Measurements from ENCODE around the gene FBXW7.

Gene FBXW7

DNA sequence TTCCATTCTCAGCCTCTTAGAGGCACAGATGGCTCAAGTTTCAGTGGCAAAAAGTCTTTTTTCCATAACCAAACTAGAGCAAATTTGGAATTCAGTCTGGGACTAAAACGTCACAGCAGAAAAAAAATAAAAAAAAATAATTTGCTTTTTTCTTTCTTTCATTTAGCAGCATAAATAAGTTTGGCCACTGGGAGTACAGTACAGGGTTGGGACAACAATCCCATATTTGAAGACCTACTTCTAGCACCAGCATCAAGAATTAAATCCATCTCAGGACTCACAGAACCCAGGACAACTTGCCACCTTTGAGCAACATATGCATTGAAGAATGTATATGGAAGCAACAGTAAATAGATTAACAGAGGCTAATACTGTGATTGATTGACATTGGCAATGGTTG lies 214.0 kb downstream of the FBXW7 start:
- no peak for DNase-seq

DNA sequence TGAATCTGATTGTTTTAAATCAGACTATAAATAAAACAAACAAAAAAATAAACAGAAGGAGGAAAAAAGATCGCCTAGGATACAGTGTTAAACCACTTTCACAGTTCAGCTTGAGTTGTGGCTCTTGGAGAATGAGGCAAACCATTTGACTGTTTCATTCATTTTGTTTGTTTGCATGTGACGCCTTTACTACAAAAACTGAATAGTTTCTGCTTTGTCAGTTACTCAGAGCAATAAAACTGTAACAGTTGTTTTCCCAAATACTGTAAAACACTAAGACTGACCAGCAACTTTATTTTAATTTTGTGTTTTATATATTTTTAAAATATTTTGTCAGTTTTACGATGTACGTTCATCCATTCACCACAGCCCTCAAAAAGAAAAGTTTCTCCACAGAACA lies 214.5 kb downstream of the FBXW7 start:
- no peak for DNase-seq

DNA sequence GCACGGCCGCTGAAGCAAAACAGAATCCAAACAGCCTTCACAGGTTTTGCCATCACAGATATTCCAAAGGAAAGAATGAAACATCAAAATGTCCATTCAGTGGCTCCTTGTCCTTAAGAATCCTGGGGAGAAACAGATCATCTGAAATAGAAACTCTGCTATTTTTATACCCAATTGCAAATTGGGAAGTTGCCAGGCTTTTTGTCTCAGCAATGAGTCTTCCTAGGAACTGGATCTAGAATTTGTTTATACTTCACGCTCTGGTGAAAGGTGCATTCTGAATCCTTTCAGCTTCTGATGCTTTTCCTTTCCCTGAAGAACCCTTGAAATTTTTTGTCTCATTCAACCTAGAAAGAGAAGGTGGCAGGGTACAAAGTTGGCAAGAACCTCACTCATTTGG lies 218.9 kb downstream of the FBXW7 start:
- peak; percentile 11 for DNase-seq

DNA sequence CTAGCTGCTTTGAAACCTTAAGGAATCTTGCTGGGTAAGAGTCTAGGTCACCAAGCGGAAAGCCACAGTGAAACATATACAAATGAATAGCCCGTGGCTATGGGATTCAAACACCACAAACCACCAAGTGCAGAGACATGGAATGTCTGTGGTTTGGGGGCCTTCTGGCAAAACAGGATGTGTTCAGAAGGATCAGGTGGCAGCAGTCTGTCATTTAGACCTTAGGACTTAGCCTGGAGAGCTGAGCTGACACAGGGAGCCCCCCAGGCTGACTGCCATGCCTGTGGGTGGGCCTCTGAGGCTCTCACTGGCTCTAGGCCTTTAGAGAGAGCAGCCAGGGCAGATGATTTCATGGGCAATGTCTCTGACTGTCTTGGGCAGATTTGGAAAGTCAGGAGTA lies 225.6 kb downstream of the FBXW7 start:
- no peak for DNase-seq

DNA sequence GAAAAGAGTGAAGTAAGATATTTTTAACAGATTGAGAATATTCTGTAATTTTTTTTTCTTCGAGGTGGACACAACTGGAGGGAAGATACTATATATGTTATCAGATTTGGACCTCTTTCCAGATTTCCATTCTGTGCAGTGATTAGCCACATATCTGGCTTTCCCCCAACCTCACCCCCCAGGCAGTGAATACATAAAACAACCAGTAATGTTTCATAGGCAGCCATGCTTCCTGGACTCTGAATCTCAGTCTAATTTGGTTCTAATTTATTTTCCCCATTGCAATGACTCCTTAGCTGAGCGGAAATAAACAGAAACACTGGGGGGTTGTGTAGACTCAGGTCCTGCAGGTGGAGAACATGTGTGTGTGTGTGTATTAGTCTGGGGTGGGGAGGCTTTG lies 226.5 kb downstream of the FBXW7 start:
- DNase-seq, result peak; percentile 83

DNA sequence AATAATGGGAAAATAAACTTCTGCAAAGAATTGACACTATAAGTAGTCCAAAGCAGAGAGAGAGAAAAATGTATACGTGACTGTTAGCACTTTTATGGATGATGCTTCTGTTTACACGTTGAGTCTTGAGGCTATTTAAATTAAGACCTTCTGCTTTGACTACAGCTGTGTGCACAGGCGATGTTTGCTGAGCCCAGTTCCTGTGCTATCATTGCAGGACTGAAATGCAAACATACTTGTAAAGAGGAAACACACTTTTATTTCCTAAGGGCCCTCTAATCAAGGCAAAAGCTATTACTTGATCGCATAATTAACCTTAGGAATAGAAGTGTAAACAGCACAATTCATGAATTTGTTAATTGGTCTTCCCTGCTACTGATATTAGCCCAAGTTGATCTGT lies 226.9 kb downstream of the FBXW7 start:
- peak; percentile 52 for DNase-seq

DNA sequence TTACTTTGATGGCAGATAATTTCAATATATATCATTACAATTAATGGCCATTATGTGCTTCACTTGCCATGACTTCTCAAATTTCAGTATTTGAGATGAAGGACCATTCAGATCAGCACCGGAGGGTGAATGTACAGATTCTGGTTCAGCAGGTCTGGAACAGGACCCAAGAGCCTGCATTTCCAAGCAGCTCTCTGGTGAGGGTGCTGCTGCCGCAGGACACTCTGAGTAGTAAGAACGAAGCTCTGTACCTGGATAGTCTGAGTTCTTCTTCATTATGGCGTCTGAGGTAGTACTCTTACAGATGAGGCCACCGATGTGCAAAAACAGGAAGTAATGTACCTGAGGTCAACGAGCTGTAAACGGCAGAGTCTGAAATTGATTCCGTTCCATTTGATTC lies 228.2 kb downstream of the FBXW7 start:
- no peak for DNase-seq

DNA sequence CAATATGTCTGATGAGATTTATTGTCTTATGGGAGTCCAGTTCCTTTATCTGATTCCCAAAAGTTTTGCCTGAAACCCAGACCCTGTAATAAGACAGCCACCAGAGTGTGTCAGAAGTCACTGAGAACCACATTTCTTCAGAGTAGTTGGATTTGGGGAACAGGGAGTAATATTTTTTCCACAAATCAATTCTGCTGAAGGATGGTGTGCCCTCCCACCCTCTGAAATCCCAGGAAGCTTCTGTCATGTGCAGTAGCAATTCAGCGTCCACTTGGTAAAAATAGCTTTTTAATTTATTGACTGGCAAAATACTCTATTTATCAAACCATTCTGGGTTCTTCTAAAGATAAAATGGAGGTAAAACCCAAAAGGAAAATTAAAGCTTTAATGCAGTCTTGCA lies 229.4 kb downstream of the FBXW7 start:
- no peak for DNase-seq

DNA sequence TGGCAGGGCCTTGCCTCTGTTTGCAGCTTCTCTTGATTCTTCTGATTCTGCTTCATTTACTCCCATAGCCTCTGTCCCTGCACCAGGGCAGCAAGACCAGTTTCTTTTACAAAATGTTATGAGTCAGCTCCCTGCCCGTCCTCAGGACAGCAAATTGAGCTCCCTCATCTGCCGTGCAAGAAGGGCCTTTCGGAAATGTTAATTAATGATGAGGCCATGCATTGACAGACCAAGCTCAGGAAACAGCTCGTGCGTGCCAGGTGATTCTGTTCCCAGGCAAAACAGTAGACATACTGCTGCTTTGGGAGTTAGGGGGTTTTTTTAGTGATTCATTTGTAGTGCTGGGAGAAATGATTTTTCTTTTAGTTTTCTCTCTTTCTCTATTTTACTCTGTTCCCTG lies 231.7 kb downstream of the FBXW7 start:
- no peak for DNase-seq

DNA sequence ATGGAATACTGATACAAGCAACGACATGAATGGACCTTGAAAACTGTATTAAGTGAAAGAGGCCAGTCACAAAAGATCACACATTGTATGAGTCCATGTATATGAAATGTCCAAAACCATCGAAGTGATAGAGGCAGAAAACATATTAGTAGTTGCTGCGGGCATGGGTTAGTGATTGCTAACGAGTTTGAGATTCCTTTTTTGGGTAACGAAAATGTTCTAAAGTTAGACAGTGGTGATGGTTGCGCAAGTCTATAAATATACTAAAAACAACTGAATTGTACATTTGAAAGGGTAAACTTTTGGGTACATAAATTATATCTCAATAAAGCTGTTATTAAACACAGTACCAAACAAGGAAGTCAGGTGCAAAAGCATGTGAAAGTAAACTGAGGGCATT lies 234.5 kb downstream of the FBXW7 start:
- no peak for DNase-seq

DNA sequence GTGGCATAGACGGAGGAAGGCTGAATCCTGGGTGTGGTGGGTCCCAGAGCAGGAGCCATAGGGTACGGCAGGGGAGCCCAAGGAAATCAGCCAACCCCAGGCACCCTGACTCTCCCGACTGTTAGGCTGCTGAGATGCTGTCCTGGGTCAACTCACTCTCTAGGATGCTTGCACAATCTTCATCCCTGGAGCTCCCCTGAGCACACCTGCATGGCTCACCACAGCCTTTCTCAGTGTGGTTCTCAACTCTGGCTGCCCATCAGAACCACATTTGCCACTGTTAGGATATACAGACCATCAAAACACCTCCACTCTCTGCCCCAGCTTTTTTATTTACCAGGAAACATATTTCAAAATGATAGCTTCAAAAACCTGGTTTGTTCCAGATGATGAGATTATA lies 236.3 kb downstream of the FBXW7 start:
- DNase-seq, result no peak

DNA sequence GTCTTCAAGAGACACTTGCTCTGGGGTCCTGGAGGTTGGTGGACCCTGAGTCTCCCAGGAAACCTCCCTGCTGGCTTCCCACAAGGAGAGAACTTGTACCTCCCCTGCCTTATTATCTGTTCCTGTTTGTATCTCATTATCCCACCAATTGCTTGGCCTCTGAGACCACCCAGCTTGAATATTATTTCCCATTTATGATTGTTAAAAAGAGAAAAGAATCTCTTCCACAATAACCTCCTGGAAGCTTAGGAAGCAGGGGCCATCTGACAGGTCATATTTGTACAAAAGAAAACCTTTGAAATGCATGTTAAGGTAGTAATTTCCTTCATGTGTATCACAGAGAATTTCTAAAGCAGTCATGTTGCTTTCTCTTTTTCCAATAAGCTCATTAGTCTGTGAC lies 239.5 kb downstream of the FBXW7 start:
- no peak for DNase-seq

DNA sequence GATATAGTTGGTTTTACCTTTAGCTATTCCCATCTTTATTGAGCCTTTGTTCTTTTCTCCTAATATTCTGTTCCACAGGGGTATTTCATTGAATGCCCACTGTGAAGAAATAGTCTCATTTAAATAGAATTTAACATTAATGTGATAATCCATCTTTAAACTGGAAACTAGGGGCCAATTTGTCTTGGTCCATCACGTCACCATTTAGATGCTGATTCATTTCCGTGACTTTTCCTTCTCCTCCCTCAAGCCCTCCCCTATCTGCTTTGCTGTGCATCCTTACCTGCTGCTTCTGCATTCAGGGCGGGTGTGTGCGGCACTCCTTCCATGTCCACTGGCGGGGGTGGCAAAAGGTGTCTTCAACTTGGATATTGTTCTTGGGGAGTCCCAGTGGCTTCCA lies 241.1 kb downstream of the FBXW7 start:
- no peak for DNase-seq

DNA sequence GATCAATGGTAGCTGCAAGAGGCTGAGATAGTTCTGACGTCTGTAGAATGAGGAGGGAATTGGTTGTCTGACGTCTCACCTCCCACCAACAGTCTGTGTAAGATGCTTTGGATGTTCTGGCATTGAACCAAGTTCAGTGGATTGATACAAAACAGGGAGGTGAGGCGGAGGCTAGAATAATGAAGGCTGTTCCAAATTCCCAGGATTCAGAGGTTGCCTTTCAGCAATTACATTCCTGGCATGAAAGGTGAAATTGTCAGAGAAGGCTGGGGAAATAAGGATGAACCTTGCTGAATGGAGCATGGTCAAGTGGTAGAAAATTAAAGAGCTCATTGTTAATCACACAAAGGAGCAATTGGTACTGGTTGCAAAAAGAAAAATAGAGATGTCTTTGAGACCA lies 241.6 kb downstream of the FBXW7 start:
- no peak for DNase-seq

DNA sequence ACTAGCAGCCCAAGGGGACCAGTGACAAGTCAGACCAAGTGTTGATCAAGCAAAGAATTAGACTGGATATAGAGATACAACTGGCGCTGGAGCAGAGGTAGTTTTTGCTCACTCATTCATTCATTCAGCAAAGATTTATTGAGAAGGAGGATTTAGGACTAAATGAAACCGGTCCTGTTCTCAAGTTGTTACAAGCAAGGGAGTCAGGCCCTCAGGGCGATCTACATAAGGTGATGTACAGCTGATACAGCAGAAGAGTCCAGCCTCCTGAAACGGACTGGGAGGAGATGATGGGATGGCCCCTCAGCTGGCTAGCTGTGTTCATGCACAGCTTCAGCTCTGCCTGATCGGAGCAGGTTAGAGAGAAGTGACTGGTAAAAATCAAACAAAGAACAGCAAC lies 242.4 kb downstream of the FBXW7 start:
- no peak for DNase-seq

DNA sequence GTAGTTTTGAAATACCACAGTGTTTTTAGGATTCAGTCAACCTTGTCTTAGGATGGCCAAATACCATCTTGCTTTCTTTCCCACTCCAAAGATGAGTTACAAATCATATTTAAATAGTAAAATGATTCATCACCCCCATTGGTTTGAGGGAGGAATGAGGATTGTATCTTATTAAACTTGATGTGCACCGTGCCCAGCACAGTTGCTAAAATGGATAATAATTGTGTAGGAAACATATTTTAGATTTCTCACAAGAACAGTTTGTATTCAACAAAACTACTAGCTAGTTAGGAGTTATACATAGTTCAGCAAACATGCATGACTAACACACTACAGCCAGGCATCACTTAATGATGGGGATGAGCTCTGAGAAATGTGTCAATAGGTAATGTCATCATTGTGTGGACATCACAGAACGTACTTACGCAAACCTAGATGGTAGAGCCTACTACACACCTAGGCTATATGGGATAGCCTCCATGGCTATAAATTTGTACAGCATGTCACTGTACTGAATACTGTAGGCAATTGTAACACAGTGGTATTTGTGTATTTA lies 245.4 kb downstream of the FBXW7 start:
- no peak for DNase-seq

DNA sequence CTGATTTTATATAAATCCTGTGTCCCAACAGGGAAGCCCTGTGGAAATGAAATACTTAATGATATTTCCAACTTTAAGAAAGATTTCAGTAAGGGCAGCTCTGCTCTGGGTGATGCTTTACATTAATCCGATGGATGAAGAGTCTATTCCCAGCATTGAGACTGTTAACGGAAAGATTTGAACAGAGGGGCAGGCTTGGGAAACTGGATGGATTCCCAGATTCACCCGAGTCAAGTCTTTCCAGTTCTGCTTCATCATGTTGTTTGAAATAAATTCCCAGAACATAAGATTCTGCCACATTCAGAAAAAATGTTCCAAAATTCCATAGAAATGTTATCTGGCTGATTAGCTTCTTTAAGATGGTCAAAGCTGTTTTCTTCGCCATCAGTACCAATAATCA lies 246.0 kb downstream of the FBXW7 start:
- no peak for DNase-seq

DNA sequence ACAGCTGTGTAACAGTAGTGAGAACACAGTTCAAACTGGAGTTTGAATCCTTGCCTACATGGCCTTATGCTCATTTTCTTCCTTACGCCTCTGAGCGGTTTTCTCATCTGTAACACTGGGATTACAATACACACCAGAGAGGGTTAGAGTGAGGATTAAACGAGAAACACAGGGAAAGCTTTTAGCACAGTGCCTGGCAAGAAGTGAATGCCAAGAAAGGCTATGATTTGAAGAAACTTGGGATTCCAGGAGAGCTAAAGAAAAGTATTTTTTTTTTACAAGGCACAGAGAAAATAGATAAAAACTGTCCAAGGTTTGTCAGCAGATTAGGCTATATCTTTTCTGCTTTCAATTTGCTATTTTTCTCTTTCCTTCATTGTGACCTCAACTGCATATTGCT lies 246.4 kb downstream of the FBXW7 start:
- no peak for DNase-seq

DNA sequence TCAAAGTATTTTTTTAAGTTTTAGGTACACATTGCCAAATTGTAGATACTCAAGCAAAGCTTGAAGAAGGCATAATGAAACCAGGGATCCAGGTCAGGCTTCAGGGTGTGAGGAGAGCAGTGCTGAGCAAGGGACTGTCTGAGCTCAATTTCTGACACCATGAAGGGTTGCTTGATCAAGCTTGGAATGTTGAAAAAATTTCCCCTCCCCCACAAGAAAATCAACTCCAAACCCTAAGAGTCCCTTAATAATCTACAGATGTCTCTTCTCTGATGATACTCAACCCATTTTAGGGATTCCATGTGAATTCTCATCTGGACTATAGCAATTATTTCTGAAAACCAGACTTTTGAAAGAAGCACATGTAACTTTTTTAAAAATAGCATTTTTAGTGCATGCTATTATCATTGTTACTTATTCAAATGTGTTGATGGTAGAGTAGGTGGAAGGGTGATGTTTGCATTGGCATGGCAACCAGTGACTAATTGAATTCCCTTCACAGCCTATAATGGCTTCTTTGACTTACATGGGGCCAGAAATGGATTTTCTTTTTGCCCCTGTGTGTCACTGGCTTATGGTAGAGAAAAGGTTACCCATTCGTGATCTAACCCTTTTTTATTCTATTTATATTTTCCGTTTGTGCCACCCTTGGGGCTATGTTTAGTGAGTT lies 252.0 kb downstream of the FBXW7 start:
- DNase-seq, result no peak

DNA sequence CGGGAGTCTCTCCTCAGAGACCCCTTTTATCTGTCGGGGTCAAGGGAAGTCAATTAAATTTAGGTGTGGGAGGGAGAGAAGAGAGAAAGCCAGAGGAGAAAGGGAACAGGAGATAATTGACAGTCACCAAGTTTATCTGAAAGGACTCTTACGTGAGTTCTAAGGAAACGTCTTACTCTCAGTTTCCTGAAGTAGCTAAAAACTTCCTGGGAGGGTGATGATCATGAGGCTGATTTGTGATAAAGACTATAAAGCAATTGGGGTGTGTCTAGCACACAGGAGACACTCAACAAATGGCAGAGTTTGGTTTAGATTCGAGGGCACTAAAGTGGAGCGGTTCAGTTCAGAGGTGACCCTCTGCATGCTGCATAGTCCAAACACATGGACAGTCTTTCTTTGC lies 254.1 kb downstream of the FBXW7 start:
- DNase-seq, result no peak

DNA sequence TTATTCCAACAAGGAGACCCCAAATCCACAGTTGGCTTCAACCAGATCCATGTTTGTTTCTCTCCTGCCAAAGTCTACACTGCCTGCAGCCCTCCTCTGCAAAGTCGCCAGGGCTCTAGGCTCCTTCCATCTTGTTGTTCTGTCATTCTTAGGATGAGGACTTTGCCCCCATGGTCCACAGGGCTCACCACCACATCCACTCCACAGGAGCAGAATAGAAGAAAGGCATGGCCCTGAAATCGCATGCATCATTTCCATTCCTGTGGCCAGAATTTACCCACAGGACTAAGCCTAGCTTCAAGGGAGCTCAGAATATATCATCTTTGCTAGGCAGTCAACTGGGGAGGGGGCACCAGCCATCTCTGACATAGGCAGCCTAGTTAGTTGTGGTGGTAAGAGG lies 254.7 kb downstream of the FBXW7 start:
- no peak for DNase-seq

DNA sequence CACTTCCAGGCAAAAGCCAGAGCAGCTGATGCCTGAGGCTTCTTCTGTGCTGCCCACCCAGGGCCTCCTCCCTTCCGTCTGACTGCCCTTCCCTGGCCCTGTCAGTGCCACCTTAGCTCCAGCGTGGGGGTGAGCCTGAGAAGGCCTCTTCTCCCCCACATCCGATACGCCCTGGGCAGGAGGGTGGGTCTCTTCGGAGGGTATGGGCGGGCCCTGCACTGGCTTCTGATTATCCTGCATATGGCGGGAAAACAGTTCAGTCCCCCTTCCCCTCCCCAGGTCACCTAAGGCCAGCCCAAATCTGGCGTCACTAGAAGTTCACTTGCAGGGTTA lies 256.7 kb downstream of the FBXW7 start:
- DNase-seq, result no peak

DNA sequence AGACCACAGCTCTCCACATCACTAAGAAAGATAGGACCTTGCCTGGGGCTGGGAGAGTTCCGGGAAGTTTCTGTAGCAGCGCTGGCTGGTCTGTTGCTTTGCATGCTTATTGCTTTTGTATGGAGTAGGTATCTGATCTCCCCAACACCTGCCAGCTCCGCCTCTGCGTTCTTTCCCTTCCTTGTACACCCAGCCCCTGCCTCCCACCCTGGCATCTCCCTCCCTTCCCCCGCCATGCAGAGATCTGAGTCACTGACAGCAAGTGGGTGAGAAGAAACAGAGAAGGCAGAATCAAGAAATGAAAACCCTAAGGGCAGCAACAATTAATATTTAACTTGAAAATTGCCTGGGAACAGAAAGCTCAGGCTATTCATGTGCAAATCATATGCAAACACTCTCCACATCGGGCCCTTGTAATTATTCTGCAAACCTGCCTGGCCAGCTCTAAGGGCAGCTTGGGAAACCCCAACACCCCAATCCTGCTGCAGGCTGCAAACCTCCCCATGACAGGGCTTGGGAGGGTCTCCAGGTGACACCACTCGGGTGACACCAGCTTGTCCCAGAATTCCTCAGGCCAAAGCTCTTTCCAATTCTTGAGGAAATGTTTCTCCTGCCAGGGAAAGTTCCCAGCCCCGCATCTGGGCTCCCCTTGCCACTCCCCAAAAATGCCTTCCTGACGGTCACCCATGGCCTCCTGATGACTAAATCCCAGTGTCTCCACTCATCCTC lies 257.2 kb downstream of the FBXW7 start:
- no peak for DNase-seq

DNA sequence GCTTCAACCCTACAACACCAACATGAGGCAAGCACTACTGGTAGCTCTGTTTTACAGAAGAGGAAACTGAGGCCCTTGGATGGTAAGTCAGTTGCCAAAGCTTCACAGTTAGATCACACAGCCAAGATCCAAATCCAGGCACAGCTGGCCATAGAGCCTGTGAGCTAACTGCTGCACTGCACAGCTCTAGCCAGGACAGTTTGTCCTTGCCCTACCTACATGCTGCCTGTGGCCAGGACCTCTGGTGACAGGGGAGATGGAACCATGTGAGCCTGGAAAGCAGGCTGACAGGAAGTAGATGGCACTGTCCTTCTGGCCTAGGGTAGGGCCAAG lies 257.8 kb downstream of the FBXW7 start:
- DNase-seq, result no peak

DNA sequence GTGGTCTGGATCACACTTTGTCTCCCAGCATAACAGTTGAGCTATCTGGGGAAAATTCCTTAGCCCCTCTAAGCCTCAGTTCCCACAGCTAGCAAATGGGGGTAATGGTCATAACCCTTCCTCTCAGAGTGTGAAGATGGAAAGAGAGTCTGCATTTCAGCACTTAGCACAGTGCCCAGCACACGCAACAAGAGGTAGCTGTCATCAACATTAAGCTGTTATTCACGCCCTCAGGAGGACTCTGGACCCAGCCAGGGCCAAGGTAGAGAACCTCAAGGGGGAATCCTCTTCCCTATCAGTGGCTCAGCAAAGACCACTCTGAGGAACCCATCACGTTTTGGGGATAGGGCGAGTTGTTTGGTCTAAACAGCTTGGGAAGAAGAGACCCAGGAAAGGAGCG lies 258.6 kb downstream of the FBXW7 start:
- DNase-seq, result no peak

Measured in COR-L47 (cell line).